Measurements from ENCODE around the gene THSD7B.
A peak's percentile ranks its signal among the peaks of the same experiment; 100 is the strongest.

Gene THSD7B

DNA sequence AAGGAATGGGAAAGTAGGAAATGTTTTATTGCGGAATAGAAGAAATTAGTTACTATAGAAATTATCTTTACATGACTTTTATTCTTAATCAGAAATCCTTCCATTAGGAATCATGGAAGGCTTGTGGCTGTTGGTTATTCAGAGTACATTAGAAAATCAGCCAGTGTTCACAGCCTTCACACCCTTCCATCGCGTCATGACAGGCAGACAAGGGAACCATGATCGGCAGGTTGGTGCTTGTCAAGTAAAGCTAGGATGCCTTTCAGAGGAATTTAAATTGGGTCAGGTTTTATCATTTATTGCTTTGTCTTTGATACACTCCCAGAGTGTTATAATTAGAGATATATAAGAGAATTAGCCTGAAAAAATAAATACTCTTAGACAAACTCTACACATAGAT is 400.6 kb downstream of the THSD7B start:
- TF ChIP-seq YY1 (IDR thresholded peaks at IDR 0.05; ENCODE audit: low read depth) (no peak), EP300 (IDR thresholded peaks at IDR 0.05; ENCODE audit: borderline replicate concordance) (no peak), CEBPB (IDR thresholded peaks at IDR 0.05) (no peak), TCF12 (IDR thresholded peaks at IDR 0.05; ENCODE audit: low read depth) (no peak), NFIC (IDR thresholded peaks at IDR 0.05) (no peak), CREB1 (IDR thresholded peaks at IDR 0.05; ENCODE audit: low read depth) (no peak)
- TF ChIP-seq, protein P1, sequence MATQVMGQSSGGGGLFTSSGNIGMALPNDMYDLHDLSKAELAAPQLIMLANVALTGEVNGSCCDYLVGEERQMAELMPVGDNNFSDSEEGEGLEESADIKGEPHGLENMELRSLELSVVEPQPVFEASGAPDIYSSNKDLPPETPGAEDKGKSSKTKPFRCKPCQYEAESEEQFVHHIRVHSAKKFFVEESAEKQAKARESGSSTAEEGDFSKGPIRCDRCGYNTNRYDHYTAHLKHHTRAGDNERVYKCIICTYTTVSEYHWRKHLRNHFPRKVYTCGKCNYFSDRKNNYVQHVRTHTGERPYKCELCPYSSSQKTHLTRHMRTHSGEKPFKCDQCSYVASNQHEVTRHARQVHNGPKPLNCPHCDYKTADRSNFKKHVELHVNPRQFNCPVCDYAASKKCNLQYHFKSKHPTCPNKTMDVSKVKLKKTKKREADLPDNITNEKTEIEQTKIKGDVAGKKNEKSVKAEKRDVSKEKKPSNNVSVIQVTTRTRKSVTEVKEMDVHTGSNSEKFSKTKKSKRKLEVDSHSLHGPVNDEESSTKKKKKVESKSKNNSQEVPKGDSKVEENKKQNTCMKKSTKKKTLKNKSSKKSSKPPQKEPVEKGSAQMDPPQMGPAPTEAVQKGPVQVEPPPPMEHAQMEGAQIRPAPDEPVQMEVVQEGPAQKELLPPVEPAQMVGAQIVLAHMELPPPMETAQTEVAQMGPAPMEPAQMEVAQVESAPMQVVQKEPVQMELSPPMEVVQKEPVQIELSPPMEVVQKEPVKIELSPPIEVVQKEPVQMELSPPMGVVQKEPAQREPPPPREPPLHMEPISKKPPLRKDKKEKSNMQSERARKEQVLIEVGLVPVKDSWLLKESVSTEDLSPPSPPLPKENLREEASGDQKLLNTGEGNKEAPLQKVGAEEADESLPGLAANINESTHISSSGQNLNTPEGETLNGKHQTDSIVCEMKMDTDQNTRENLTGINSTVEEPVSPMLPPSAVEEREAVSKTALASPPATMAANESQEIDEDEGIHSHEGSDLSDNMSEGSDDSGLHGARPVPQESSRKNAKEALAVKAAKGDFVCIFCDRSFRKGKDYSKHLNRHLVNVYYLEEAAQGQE (IDR thresholded peaks at IDR 0.05; ENCODE audit: low read depth), result no peak

DNA sequence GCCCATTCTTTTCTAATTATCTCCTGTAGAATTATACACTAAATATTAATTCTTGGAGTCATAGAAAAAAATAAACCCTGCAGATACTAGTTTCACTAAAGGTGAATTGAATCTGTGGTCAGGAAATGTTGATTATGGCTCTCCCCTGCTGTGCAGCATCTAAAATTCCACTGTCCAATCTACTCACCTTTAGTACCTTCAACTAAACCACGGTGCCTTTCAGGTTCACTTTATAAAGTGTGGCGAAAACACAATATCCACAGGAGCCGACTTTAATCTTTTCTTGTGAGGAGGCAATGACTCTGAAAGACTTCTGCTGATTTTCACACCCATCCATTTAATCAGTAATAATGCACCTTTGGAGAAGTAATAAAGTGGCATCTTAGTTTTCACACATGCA is 402.3 kb downstream of the THSD7B start:
- TF ChIP-seq TEAD4 (IDR thresholded peaks at IDR 0.05) (no peak), NFIC (IDR thresholded peaks at IDR 0.05) (no peak), TAF1 (IDR thresholded peaks at IDR 0.05; ENCODE audit: low read depth) (no peak), TCF12 (IDR thresholded peaks at IDR 0.05; ENCODE audit: low read depth) (no peak), ZBTB7A (IDR thresholded peaks at IDR 0.05; ENCODE audit: low read depth) (no peak), RAD21 (IDR thresholded peaks at IDR 0.05; ENCODE audit: low read depth) (no peak), EGR1 (IDR thresholded peaks at IDR 0.05) (no peak), CREB1 (IDR thresholded peaks at IDR 0.05; ENCODE audit: low read depth) (no peak), EP300 (IDR thresholded peaks at IDR 0.05; ENCODE audit: borderline replicate concordance) (no peak), CEBPB (IDR thresholded peaks at IDR 0.05) (no peak), FOXM1 (IDR thresholded peaks at IDR 0.05; ENCODE audit: borderline replicate concordance, low read depth) (no peak), YY1 (IDR thresholded peaks at IDR 0.05; ENCODE audit: low read depth) (no peak)
- TF ChIP-seq, protein P2, sequence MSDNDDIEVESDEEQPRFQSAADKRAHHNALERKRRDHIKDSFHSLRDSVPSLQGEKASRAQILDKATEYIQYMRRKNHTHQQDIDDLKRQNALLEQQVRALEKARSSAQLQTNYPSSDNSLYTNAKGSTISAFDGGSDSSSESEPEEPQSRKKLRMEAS (IDR thresholded peaks at IDR 0.05), result no peak
- TF ChIP-seq, protein P3, sequence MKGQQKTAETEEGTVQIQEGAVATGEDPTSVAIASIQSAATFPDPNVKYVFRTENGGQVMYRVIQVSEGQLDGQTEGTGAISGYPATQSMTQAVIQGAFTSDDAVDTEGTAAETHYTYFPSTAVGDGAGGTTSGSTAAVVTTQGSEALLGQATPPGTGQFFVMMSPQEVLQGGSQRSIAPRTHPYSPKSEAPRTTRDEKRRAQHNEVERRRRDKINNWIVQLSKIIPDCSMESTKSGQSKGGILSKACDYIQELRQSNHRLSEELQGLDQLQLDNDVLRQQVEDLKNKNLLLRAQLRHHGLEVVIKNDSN (IDR thresholded peaks at IDR 0.05), result no peak
- TF ChIP-seq, protein P1 (IDR thresholded peaks at IDR 0.05; ENCODE audit: low read depth), result no peak

DNA sequence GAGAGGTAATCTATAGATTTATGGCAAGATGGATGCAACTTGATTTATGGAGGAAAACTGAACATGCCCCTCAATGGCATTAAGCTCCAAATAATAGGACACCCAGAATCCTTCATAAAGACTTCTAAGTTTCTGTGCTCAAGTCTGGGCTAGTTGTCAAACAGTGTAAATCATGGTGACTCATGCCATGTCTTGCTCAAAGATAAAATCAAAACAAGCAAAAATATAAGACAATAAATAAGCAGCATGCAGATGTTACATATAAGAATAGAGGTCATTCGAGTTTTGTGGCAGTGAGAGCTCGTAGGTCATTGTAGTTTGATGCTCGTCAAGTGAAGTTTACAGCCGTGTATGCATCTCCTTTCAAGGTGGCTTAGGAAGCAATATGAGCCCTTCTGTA is 403.2 kb downstream of the THSD7B start:
- TF ChIP-seq CREB1 (IDR thresholded peaks at IDR 0.05; ENCODE audit: low read depth) (no peak), CEBPB (IDR thresholded peaks at IDR 0.05) (no peak), EGR1 (IDR thresholded peaks at IDR 0.05) (no peak)

DNA sequence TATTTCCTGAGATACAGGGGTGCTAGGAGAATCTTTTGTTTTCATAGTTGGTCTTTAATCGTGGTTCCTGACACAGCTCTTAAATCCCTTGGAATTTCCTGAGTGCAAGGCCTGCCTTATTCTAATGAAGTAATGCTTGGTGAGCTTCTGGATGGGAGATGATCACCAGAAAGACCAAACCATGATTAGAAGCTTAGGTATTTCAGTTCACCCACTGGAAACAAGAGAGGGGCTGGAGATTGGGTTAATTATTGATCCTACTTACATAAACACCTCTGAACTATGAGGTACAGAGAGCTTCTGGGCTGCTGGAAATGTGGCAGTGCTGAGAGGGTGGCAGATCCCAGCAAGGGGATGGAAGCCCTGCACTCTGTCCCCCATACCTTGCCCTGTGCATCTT is 406.8 kb downstream of the THSD7B start:
- TF ChIP-seq EP300 (IDR thresholded peaks at IDR 0.05; ENCODE audit: borderline replicate concordance) (no peak), ZBTB7A (IDR thresholded peaks at IDR 0.05; ENCODE audit: low read depth) (no peak), CREB1 (IDR thresholded peaks at IDR 0.05; ENCODE audit: low read depth) (no peak), YY1 (IDR thresholded peaks at IDR 0.05; ENCODE audit: low read depth) (no peak), TCF12 (IDR thresholded peaks at IDR 0.05; ENCODE audit: low read depth) (no peak), EGR1 (IDR thresholded peaks at IDR 0.05) (no peak), FOXM1 (IDR thresholded peaks at IDR 0.05; ENCODE audit: borderline replicate concordance, low read depth) (no peak), NFIC (IDR thresholded peaks at IDR 0.05) (no peak), TEAD4 (IDR thresholded peaks at IDR 0.05) (no peak), TAF1 (IDR thresholded peaks at IDR 0.05; ENCODE audit: low read depth) (no peak), RAD21 (IDR thresholded peaks at IDR 0.05; ENCODE audit: low read depth) (no peak), CEBPB (IDR thresholded peaks at IDR 0.05) (no peak)
- TF ChIP-seq, protein P2 (IDR thresholded peaks at IDR 0.05), result no peak
- TF ChIP-seq, protein P3 (IDR thresholded peaks at IDR 0.05), result no peak
- TF ChIP-seq, protein P1 (IDR thresholded peaks at IDR 0.05; ENCODE audit: low read depth), result no peak

DNA sequence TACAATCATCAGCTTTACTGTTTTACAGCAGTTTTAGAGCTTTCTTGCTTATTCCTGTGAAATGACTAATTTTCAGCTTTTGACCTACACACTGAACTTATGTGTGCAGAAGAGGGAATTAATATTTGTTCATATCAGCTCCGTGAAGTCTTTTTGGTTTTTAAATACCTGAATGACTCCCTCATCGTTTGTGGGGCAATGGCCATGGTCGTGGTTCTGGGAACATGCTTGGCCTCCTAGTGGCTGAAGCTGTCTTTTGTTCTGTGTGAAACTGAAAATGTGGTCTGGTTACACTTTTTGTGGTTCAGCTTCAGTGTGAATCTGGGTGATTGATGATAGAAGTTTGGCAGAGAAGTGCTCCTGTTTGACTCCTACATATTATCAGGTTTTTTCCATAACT is 408.1 kb downstream of the THSD7B start:
- TF ChIP-seq, protein P2 (IDR thresholded peaks at IDR 0.05), result no peak
- TF ChIP-seq RAD21 (IDR thresholded peaks at IDR 0.05; ENCODE audit: low read depth), result peak; percentile 18; the same call in 1 of the 2 replicates
